ENCODE data around the gene TSC22D3.
A peak's percentile ranks its signal among the peaks of the same experiment; 100 is the strongest.

TSC22D3 gene

DNA sequence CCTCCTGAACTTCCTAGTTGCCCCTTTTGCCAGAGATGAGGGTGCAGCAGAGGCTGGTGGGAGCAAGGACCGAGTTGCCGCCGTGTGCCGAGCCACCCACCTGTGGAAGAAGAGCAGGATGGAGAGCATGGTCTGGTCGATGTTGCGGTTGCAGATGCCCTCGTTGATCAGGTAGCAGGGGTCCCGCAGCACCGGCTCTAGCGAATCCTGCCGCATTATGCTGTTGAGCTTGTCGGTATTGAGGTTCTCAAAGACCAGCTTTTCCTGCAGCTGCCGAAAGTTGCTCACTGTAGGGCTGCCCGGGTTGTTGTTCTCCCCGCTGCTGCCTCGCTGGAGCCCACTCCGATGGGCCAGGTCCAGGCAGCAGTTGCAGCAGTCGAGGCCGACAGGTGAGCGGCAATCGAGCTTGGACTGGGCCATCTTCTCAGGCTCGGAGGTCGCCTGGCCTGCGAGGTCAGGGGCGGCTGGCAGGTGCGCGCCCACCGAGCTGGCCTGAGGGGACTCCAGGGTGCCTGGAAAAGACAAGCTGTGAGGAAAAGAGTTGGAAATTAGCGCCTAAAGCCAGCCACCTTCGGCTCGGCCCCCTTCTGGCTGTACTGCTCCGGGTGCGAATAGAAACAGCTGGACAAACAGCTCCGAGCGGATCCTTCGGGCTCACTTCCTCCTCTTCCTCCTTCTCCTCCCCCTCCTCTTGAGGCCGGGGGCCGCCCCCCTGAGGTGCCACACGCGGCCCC, 420 bp downstream of the TSC22D3 start:
- no peak overlapping the region for H3K27ac ChIP-seq
- no peak for DNase-seq
- H3K4me3 ChIP-seq (ENCODE audit: low read depth, low read length), result peak overlapping the region; percentile 51
- TF ChIP-seq, protein P1, sequence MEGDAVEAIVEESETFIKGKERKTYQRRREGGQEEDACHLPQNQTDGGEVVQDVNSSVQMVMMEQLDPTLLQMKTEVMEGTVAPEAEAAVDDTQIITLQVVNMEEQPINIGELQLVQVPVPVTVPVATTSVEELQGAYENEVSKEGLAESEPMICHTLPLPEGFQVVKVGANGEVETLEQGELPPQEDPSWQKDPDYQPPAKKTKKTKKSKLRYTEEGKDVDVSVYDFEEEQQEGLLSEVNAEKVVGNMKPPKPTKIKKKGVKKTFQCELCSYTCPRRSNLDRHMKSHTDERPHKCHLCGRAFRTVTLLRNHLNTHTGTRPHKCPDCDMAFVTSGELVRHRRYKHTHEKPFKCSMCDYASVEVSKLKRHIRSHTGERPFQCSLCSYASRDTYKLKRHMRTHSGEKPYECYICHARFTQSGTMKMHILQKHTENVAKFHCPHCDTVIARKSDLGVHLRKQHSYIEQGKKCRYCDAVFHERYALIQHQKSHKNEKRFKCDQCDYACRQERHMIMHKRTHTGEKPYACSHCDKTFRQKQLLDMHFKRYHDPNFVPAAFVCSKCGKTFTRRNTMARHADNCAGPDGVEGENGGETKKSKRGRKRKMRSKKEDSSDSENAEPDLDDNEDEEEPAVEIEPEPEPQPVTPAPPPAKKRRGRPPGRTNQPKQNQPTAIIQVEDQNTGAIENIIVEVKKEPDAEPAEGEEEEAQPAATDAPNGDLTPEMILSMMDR (IDR thresholded peaks at IDR 0.05; ENCODE audit: low read depth, low read length, missing control alignments), result peak; percentile 24
- no peaks in the 10 kb centered on the region for H3K36me3 ChIP-seq (replicated peaks)
- no peaks in the 10 kb centered on the region for H3K27me3 ChIP-seq (replicated peaks)
- in situ Hi-C loops (cut with HindIII; ENCODE audit: low pct_ligation_motif_present, low sequenced_read_pairs), result no loop called here

DNA sequence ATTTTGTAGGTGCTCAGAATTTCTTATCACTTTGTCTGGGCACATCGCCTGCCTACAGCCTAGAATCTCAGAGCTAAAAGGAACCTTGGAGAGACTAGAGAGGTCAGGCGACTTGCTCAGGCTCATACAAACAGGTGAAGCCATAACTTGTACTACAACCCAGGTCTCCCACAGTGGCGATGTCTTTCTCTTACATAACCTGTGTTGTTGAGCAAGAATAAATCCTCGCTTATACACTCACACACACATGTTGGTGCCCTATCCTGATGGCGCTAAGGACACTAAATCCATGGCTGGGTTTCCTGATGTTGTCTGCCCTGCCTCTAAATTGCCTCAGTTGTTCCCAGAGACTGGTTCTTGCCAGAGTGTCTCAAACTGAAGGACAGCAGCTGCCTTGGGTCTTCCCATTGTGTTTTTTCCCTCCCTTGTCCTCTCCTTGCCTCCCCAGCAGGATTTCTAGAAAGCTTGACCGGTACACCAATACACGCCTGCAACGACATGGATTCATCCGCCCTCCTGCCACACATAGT, 1.6 kb downstream of the TSC22D3 start:
- Histone ChIP-seq H3K4me3 (ENCODE audit: low read depth, low read length) (no peak overlapping the region), H3K27ac (no peak overlapping the region), H3K36me3 (replicated peaks) (no peaks in the 10 kb centered on the region), H3K27me3 (replicated peaks) (no peaks in the 10 kb centered on the region)
- in situ Hi-C loops (cut with HindIII; ENCODE audit: low pct_ligation_motif_present, low sequenced_read_pairs), result no loop called here
- no peak for DNase-seq
- TF ChIP-seq, protein P1 (IDR thresholded peaks at IDR 0.05; ENCODE audit: low read depth, low read length, missing control alignments), result no peak

DNA sequence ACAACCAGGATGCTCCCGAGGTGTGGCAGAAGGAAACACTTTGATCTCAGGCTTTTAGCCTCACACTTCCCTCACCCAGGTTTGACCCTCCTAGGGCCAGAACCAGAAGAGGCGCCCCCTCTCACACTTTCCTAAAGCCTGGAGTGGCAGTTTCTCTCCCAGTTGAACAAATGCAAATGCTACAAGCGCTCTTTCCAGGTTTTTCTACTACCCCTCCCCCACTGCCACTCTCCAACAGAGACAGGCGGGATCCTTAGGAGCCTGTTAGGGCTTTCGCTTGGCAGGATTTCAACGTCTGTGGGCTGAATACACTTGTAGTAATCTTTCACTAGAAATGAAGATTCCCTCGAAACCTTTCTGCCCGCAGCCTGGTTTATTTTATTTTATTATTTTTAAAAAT, 2.4 kb downstream of the TSC22D3 start:
- no peak for DNase-seq
- Histone ChIP-seq H3K36me3 (replicated peaks) (no peaks in the 10 kb centered on the region), H3K27ac (no peak overlapping the region), H3K27me3 (replicated peaks) (no peaks in the 10 kb centered on the region), H3K4me3 (ENCODE audit: low read depth, low read length) (no peak overlapping the region)
- TF ChIP-seq, protein P1 (IDR thresholded peaks at IDR 0.05; ENCODE audit: low read depth, low read length, missing control alignments), result no peak
- in situ Hi-C loops (cut with HindIII; ENCODE audit: low pct_ligation_motif_present, low sequenced_read_pairs), result no loop called here

DNA sequence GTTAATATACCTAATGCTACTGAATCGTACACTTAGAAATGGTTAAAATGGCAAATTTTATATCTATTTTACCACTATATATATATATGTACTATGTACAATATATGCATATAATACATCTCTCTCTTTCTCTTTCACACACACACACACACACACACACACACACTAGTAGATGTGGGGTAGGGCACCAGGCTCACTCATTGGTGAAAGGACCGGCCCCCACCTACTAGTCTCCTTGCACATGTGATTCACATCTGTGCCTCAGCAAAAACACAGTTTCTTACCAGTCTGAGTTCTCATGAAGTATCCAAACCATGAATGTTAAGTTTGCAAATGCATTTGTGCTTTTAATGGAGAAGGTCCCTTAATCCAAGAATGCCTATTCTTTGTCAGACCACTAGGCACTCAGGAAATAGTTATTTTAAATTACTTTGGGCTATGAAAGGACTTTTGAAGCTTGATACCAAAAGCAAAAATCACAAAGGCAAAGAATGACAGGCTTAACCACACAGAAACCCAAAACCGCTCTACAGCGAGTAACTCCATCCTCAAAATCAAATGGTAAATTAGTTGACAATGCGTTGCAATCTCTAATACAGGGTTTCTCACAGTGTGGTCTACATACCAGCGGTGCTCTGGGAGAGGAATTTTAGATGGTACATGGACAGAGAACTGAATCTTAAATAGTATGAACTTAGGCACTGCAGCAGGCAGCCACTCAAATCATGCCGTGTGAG, 5.8 kb downstream of the TSC22D3 start:
- no peak overlapping the region for H3K4me3 ChIP-seq (ENCODE audit: low read depth, low read length)
- H3K36me3 ChIP-seq (replicated peaks), result no peaks in the 10 kb centered on the region
- DNase-seq, result no peak
- TF ChIP-seq, protein P1 (IDR thresholded peaks at IDR 0.05; ENCODE audit: low read depth, low read length, missing control alignments), result no peak
- H3K27ac ChIP-seq, result no peak overlapping the region
- no peaks in the 10 kb centered on the region for H3K27me3 ChIP-seq (replicated peaks)
- in situ Hi-C loops (cut with HindIII; ENCODE audit: low pct_ligation_motif_present, low sequenced_read_pairs), result no loop called here

DNA sequence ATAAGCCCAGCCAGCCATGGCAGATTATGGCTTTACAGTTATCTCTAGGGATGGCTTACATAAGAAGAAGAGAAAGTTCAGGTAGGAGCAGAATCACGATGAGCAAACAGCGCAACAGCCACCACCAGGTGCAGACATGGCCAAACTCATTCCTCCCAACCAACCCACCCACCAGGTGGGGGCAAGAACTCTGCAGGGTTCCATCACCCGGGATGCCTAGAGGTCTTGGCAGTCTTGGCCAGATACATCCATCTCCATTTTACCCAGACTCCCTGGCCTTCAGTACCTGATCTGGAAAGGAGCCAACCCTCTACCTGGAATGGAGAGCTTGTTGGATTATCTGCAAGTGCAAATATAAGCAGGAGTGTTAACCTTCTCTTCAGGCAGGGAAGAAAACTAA, 7.5 kb downstream of the TSC22D3 start:
- Histone ChIP-seq H3K4me3 (ENCODE audit: low read depth, low read length) (no peak overlapping the region), H3K36me3 (replicated peaks) (no peaks in the 10 kb centered on the region), H3K27me3 (replicated peaks) (no peaks in the 10 kb centered on the region), H3K27ac (no peak overlapping the region)
- DNase-seq, result no peak
- TF ChIP-seq, protein P1 (IDR thresholded peaks at IDR 0.05; ENCODE audit: low read depth, low read length, missing control alignments), result no peak
- in situ Hi-C loops (cut with HindIII; ENCODE audit: low pct_ligation_motif_present, low sequenced_read_pairs), result no loop called here

Measured in brain microvascular endothelial cell (primary cell).